NCI-H1417 (cell line): Measurements from ENCODE around the gene ADGRB3.
"Not testable (repeated sequence)": the region's sequence is repeated elsewhere in the genome, so short reads cannot be mapped to it uniquely, and the experiment has no call there.

Source experiments
- DNase-seq, 3 experiments: peaks; one replicate each; lab custom pipeline; 2025; lab: John Stamatoyannopoulos, UW

Gene ADGRB3

DNA sequence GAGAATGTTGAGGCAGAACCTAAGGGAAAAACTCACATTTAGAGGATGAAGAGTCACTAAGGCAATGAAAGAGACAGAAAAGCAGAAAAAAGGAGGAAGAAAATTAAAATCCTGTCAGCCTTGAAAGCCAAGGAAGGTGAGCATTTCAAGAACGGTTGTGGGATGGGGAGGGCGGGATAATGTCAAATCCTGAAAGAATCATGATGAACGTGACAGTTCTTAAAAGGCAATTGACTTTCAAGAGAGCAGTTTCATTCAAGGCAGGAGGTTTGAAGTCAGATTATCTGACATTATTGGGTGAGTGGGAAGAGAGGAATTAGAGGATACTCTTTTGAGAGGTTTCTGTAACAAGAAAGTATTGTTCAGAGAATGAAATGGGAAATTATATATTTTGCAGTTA lies 284.5 kb downstream of the ADGRB3 start:
- no peak for DNase-seq

DNA sequence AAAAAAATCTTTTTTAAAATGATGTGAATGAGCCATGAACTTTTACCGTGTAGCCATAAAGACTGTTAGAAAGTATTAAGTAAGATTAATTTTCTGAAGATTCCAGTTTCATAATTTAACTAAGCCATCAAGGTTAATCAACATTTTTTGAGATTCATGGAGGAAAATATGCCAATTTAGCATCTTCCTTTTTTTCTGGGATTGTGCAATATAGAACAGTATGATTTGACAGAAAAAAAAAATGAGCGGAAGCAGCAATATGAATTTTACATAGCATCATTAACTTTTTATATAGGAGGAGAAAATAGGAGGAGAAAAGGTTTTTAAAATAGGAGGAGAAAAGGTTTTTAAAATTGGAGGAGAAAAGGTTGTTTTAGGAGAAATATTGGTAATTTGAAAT lies 306.3 kb downstream of the ADGRB3 start:
- DNase-seq = no peak

DNA sequence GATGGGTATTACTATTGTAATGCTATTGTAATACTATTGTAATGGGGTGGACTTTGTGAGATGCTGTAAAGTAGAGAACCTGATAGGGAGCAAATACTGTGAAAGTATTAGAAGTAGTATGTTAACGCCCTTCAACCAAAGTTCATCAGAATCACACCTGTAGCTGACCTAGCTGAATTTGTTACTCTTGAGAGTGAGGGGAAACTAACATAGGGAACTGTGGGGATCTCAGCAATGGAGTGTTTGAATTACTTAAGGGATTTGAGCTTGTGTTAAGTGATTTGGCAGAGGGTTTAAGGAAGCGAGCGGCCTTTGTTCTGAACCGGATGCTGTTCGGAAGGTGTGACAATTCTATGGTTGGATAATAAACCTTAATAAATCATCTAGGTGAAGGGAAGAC lies 312.6 kb downstream of the ADGRB3 start:
- DNase-seq = no peak

DNA sequence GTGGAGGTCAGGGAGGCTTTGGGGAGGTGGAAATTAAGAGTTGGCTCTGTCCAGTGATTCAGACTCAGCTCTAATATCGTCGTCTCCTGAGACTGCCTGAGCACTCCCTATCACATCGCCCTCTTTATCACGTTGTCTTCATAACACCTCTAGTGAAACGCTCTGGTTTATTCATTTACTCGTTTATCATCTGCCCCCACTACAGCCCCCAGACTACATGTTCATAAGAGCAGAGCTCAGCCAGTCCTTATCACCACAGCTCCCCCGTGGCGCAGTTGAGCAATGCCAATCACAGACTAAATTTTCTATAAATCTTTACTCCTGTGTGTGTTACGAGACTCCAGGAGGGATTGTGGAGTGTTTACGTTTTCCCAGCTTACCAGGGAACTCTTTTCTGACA lies 316.2 kb downstream of the ADGRB3 start:
- no peak for DNase-seq

DNA sequence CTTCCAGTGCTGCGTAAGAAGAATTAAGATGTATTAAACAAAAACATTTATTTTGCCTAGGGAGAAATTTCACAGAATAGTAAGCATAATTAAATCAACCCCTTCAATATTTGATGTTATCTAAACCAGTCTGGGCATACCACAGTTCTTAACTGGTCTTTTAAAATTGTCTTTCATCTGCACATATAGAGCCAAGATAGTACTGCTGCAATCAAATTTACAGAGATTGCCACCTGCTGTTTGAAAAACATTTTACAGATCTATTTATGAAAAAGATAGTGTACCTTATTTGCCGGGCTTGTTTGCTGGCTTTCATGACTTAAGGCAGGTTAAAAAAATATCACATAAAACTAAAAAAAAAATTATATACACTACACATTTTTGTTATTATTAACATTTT lies 323.2 kb downstream of the ADGRB3 start:
- DNase-seq = peak in 2 of 3 experiments; percentile 3 to 35

DNA sequence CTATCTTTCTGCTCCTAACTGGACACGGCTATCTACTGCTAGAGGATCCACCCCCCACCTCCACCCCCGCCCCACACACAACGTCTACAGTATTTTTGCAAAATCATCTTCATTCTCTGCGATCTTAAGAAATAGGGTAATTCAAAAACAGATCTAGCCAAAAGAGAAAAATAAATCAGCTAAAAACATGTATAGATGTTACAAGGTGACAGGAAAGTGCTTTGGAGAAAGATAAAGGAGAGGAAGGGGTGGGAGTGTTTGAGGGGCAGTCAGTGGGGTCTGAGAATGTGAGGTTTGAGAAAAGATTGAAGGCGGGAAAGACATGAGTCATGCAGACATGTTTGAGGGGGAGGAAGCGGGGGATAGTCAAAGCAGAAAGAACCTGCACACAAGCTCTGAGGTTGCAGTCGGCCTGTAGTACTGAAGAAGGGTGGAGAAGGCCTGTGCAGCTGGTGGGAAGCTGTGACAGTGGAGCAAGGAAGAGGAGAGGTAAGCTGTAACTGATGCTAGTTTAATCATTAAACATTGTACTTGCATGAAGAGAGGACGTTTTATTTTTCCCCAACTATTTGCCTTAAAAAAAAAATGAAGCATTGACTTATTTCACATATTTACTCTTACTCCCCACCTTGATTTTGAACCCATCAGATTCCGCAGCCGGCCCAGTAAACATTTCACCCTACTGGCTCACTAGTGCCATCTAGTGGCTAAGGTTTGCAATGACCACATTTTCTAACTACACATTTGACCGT lies 332.6 kb downstream of the ADGRB3 start:
- peak; percentile 45 to 84 (median 76) for DNase-seq

DNA sequence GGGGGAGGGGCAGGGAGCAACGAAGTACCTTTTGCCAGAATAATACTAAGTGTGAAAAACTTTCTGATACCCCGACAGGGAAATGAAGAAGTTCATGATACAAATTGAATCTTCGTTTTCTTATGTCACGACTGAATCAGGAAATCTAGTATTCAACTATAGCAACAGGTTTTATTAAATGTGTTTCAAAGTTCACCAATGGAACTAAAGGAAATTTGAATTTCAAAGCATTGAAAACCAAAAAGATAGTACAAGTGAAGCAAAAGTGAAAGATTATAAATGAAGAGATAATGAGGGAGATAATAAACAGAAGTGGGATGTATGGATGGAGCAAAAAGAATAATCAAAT lies 333.2 kb downstream of the ADGRB3 start:
- DNase-seq = no peak

DNA sequence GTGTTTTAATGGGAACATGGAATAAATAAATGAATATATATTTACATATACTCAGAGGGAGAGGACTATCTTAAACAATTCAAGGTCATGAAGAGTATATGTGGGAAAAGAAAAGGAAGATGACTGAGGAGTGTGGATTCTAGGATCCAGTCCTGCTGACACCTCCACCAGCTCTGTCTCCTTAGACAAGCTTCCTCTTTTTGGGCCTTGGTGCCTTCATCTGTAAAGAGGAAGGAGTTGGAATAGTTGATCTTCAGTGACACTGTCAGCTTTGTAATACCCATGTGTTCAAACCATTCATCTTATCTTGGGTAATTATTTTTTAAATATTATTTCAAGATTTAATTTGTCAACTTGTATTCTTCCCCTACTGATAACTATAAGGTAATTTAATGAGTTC lies 338.0 kb downstream of the ADGRB3 start:
- DNase-seq = no peak

DNA sequence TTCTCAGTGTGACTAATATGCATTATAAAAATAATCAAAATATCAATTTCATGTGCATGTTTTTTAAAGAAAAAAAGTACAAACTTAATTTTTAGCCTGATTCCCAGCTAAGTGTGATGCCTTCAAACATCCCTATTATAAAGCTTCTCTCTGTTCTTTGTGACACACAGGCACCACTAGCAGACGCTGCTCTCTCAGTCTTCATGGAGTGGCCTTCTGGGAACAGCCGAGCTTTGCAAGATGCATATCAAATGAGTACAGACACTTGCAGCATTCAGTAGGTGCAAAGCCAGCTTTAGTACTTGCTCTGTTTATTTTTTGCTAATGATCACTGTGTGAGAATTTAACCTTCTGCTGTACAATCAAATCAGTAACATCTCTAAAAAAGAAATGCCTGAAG lies 340.0 kb downstream of the ADGRB3 start:
- peak in 2 of 3 experiments; percentile 46 to 52 for DNase-seq

DNA sequence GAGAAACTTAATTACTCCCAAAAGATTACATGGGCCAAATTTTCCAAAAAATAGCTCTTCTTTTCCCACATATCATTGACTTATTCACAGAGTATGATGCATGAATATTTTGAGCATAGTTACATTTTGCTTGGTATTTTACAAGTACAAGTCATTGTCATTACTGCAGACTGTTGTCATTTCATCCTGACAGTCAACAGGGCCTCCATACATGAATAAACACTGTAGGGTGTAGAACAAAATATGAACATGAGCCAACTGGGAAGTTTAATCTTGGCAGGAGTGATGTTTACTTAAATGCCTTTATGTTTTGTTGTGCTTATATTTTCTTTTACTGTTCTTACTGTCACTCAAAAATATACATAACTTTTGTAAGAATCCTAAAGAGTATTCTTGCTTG lies 340.7 kb downstream of the ADGRB3 start:
- peak in 1 of 3 experiments; percentile 9 for DNase-seq

DNA sequence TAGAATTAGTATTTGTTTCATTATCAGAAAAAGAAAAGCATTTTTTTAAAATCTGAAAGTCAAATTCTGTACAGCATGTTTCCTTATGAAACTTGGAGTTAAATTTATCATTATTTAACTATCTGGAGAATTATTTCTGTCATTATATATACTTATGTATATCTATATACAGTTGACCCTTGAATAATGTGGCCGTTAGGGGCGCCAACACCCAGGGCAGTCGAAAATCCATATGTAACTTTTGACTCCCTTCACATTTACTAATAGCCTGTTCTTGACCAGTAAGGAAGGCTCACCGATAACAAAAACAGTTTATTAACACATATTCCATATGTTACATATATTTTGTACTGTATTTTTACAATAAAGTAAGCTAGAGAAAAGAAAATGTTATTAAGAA lies 341.2 kb downstream of the ADGRB3 start:
- DNase-seq = no peak

DNA sequence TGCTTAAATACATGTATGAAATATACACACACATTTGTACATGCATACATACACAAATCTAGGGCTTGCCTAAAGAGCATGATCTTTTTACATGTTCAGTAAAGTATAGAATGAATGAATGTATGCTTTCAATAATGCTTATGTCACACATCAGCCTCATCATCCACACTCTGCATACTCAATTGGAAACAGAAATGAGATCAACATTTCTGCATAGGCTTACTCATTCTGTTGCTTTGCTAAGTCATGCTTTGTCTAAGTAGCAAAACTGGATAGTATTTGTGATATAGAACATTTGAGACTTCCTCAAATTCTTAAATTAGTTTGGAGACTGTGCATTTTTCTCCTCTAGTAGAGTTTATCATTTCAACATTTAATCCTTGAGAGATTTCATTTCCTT lies 343.3 kb downstream of the ADGRB3 start:
- DNase-seq = no peak

DNA sequence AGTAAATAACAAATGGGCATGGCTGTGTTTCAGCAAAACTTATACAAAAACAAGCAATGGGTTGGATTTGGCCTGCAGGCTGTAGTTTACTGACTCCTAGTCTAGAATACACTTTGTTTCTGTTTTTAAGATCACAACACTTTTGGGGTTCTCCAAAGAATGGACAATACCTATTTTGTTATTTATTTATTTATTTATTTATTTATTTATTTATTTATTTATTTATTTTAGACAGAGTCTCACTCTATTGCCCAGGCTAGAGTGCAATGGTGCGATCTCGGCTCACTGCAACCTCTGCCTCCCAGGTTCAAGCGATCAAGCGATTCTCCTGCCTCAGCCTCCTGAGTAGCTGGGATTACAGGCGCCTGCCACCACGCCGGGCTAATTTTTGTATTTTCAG lies 346.6 kb downstream of the ADGRB3 start:
- not testable (repeated sequence) for DNase-seq

DNA sequence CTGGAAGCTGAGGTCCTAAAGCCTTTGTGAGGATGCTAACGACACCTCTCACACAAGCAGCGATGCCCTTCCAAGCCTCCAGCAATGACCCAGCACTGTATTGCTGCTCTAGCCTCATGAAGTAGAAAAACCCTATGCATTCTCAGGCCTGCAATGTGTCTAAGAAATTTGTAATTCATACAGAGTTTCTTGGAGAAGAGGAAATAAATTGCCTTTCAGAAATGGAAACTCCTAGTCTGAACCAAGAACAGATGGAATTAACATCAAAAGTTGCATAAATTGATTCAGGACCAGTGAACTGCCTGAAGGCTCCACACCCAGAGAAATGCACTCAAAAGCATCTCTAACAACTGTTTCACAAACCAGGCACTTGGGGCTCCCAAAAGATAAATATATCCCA lies 353.6 kb downstream of the ADGRB3 start:
- DNase-seq = no peak

DNA sequence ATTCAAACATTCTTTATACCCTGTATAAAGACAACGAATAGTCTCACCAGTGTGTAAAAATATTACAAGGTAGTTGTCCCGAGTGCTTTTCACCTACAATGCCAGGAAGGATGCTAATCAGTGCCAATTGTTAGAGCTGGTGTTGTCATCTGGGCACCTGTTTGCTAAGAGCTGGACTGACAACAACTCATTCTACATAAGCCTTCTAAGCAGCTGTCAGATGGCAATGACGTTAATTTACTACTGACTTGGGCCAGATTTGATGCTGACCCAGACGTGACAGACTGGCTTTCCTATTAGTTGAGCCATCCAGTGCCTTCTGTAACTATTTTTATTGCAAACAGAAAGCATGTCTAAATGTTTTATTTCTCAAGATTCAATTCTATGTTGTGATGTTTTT lies 355.2 kb downstream of the ADGRB3 start:
- peak in 2 of 3 experiments; percentile 3 to 64 for DNase-seq

DNA sequence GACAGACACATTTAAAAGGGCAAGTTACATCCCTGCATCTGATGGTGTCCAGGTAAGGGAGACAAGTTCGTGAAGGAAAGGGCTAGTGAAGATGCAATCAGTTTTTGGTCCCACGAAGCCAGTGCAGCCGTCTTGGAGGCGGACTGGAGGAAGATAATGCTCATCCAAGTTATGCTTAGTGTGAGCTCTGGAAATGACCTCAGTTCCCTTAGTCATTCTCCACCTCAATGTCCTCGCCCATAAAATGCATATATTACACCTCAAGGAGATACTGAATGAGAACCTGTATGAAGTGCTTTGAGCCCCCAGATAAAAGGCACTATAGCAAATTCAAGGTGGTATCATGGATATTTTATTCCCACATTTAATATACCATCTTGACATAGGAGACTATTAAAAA lies 358.8 kb downstream of the ADGRB3 start:
- no peak for DNase-seq

DNA sequence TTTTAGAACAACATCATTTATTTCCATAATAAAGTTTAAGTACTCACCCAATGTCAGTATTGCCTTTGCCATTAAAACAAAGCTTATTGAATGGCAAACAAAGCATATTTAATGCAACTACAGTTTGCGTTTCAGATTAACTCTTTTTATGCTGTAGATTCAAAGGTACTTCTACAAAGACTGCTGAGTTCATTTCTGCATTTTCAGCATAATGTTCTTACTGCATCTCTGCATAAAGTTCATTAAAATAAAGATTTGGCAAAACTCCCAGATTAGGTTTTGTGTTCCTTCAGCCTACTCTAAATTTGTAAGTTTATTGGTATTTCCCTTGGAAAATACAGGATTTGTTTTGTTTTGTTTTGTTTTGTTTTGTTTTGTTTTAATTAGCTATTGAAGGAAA lies 359.4 kb downstream of the ADGRB3 start:
- no peak for DNase-seq

DNA sequence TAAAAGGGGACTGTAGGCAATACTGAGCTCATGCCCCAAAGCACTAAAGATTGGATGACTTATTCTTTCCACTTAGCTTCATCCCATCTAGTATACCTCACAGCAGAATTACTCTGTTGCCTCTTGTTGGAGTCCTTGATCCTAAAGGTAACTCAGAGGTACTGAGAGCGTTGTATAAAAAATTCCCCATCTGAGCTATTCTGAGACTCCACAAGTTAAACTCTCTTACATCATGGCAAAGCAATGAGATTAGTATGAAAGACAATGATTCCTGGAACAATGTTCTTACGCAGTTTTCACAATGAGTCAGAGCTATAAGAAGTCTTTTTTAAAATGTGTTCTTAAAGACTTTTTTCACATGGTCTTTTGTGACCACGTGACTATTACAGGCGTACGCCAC lies 370.1 kb downstream of the ADGRB3 start:
- DNase-seq = no peak

DNA sequence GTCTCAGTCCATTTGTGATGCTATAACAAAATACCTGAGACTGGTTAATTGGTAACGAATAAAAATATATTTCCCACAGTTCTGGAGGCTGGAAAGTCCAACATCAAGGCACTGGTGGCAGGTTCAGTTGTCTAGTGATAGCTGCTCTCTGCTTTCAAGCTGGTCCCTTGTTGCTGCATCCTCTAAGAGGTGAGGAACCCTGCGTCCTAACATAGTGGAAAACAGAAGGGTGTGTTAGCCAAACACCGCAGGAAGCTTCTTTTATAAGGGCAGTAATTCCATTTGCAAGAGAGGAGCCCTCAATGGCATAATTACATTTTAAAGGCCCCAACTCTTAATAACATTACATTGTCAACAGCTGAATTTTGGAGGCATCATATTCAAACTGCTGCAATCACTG lies 372.7 kb downstream of the ADGRB3 start:
- DNase-seq = peak in 1 of 3 experiments; percentile 47

DNA sequence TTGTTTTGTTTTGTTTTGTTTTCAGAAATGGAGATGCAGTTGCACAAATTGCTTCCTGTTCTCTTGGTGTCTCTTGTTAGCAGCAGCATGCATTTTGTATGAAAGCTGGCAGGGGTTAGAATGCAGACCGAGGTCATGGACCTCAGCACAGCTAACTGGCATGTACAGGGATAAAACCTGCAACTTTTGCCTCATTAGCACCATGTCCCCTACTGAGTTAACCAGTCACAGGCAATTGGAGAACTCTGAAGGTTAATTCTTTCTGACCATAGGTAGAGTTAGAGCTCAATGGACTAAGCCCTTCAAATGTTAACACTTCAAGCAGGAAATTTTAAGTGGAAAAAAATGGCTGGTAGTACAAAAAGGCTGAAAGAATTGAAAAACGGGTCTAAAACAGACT lies 377.1 kb downstream of the ADGRB3 start:
- DNase-seq = no peak

DNA sequence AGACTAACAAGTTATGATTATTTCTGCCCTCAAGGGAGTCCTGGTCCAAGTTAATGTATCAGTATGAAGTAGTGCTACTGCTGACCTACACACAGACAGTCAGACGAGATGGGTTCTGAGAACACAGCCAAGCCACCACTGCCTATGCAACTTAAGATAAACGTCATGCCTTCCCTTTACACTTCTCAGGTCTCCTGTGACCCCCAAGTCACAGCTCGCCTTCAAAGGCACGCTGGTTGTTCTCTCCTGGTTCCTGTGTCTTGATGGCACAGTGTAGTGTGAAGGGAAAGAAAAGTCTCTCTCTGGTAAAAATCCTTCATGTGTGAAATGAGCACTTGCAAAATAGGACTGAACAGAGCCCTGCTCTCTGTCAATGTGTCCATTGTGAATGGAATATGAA lies 377.8 kb downstream of the ADGRB3 start:
- no peak for DNase-seq

DNA sequence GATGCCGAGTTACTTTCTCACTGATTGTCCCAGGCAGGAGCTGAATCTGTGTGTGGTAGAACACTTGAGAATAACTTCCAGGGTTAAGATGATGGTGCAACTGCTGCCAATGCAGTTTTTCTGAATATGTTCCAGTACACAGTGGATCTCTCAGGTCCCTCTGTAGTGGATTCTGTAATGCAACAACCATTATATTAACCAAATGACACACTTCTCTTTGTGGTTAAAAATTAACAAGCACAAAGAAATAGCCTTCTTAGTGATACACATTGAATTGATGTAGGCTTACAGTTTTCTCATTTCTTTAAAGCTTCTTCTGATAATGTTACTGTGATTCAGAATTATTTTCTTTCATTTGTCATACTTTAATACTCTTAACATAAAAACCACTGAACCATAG lies 383.8 kb downstream of the ADGRB3 start:
- DNase-seq = no peak

DNA sequence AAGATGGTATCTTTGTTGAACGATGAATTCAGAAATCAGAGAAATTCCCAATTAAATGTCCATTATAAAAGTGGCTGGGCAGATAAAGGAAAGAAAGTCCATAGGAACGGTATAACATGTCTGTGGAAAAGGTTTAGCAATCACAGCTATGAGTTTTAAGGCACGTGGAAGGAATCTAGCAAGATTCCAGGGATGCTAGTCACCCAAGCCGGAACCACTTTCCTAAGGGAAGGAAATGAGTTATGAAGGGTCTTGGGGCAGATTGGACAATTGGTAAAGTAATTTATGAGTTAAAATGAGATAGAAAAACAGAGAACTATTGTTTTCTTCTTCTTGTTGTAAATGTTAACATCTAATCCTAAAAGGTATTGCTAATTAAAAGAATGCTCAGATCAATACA lies 384.8 kb downstream of the ADGRB3 start:
- no peak for DNase-seq

DNA sequence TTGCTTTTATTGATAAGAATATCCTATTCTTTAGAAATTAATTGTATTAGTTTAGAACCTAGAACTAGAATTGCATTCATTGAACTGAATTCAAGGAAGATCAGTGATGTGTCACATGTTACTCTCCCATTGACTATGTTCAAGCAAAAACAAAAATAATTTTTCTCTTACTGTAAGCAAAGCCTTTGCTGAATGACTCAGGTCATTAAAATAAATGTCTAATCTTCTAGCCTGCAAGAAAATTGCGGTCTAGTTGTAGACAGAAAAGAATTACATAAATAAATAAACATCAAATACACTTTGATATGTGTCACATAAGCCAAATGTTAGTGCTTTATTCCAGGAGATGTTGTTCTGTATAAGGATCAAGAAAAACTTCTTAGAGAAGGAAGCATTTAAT lies 387.9 kb downstream of the ADGRB3 start:
- DNase-seq = no peak

DNA sequence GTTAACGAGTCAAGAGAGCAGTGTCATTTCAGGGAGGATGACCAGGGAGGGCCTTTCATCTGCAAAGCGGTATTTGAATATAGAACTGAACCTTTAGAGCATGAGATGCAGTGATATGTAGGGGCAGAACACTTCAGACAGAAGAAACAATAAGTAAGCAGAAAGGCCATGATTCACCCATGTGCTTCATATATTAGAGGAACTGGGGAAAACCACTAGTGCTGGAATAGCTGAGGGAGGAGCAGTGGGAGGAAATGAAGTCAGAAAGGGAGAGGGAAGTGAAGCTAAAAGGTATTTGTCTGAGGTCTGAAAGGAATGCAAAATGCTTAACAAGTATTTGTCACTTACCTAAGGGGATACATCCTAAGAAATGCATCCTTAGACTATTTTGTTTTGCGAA lies 391.2 kb downstream of the ADGRB3 start:
- no peak for DNase-seq
